Dedifferentiated amniotic fluid mesenchymal stem cell (primary cell): ENCODE data around the gene SRPX2.

Source experiments
- DNase-seq: peaks from one replicate; pipeline ENCODE4 v3.0.0-alpha.2; 2016; ENCODE audit errors: extremely low spot score

Gene SRPX2

GRCh38 chrX:100650841-100651240, 6.8 kb downstream of the SRPX2 start:
- DNase-seq = no peak

GRCh38 chrX:100652266-100652665, 8.3 kb downstream of the SRPX2 start:
- DNase-seq = no peak

GRCh38 chrX:100654261-100654660, 10.3 kb downstream of the SRPX2 start:
- no peak for DNase-seq

- no peak for DNase-seq
These were observed 15.0 kb downstream of the SRPX2 start for GRCh38 chrX:100658941-100659381.

GRCh38 chrX:100659431-100660137, 15.6 kb downstream of the SRPX2 start:
- no peak for DNase-seq

- DNase-seq = no peak
These were observed 18.2 kb downstream of the SRPX2 start for GRCh38 chrX:100662170-100662569.

GRCh38 chrX:100662796-100663195, 18.8 kb downstream of the SRPX2 start:
- DNase-seq = no peak

GRCh38 chrX:100663642-100664041, 19.6 kb downstream of the SRPX2 start:
- no peak for DNase-seq

- DNase-seq = no peak
These were observed 29.0 kb downstream of the SRPX2 start for GRCh38 chrX:100672966-100673365.

- no peak for DNase-seq
These were observed 29.5 kb downstream of the SRPX2 start for GRCh38 chrX:100673397-100673953.

GRCh38 chrX:100674705-100675104, 30.7 kb downstream of the SRPX2 start:
- no peak for DNase-seq

GRCh38 chrX:100677611-100678181, 33.7 kb downstream of the SRPX2 start:
- no peak for DNase-seq

- no peak for DNase-seq
These were observed 36.8 kb downstream of the SRPX2 start for GRCh38 chrX:100680756-100681155.

GRCh38 chrX:100681599-100681998, 37.6 kb downstream of the SRPX2 start:
- no peak for DNase-seq

GRCh38 chrX:100682939-100683338, 38.9 kb downstream of the SRPX2 start:
- DNase-seq = no peak

GRCh38 chrX:100685284-100685996, 41.4 kb downstream of the SRPX2 start:
- DNase-seq = peak; percentile 51

GRCh38 chrX:100685997-100686305, 42.0 kb downstream of the SRPX2 start:
- DNase-seq = no peak

- DNase-seq = no peak
These were observed 43.1 kb downstream of the SRPX2 start for GRCh38 chrX:100687128-100687527.

GRCh38 chrX:100687546-100687945, 43.5 kb downstream of the SRPX2 start:
- no peak for DNase-seq

- no peak for DNase-seq
These were observed 51.3 kb downstream of the SRPX2 start for GRCh38 chrX:100695302-100695701.

GRCh38 chrX:100695991-100696390, 52.0 kb downstream of the SRPX2 start:
- no peak for DNase-seq

- no peak for DNase-seq
These were observed 52.8 kb downstream of the SRPX2 start for GRCh38 chrX:100696699-100697351.
